22Rv1 (cell line): ENCODE measurements around the gene VWA8.
"Not testable (repeated sequence)": the region's sequence is repeated elsewhere in the genome, so short reads cannot be mapped to it uniquely, and the experiment has no call there.

ENCODE experiments used
- CTCF ChIP-seq: fragments of 450-650 bp; IDR thresholded peaks from 2 replicates; pipeline ENCODE4 v1.5.1; 2017; ENCODE audit warnings: mild to moderate bottlenecking
- ZFX ChIP-seq: fragments of 450-650 bp; IDR thresholded peaks from 2 replicates; pipeline ENCODE4 v1.6.1; 2017; ENCODE audit warnings: antibody characterized with exemption, borderline replicate concordance

DNA sequence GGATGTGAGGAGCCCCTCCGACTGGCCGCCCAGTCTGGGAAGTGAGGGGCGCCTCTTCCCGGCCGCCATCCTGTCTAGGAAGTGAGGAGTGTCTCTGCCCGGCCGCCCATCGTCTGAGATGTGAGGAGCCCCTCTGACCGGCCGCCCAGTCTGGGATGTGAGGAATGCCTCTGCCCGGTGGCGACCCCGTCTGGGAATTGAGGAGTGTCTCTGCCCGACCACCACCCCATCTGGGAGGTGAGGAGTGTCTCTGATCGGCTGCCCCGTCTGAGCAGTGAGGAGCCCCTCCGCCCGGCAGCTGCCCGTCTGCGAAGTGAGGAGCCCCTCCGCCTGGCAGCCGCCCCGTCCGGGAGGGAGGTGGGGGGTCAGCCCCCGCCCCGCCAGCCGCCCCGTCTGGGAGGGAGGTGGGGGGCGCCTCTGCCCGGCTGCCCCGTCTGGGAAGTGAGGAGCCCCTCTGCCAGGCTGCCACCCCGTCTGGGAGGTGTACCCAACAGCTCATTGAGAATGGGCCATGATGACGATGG, 389.0 kb downstream of the VWA8 start:
- TF ChIP-seq CTCF, ZFX: not testable (repeated sequence)
